ENCODE results near the gene BCAS4. TPM values are rescaled to one million over a fixed set of nuclear protein-coding genes. Genes with fewer than 3 reads are reported as not detected.
"Not testable (repeated sequence)": the region's sequence is repeated elsewhere in the genome, so short reads cannot be mapped to it uniquely, and the experiment has no call there.

BCAS4 gene
- polyA plus RNA-seq, 1 experiment = 37.3 TPM

DNA sequence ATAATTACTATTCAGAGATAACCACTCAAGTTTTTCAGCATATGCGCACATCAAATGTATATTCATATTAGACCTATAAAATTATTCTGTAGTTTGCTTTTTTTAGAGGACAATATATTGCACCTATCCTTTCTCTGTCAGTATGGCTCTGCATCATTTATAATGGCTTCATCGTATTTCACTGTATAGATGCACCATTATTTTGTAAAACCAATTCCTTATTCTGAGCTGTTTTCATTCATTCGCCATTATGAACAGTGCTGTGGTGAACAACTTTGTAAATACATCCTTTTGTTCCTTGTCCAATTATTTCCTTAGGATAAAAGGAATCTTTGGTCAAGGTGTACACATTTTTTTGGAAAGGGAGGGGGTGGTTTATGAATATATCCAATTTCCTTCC, 29.2 kb upstream of the BCAS4 start:
- CTCF ChIA-PET = interaction anchor here (0.7 to 1.6 kb wide), 3 partner anchors 9 to 22 kb away, joined by 4 to 6 read pairs (median 4); no protein-coding TSS in a partner anchor
- DNase-seq (ENCODE audit: low read depth, low spot score) = no peak
- POLR2A ChIA-PET = interaction anchor here (0.5 to 1.0 kb wide), 3 partner anchors 22 to 160 kb away, joined by 3 to 4 read pairs (median 3); no protein-coding TSS in a partner anchor
- Histone ChIP-seq H3K9me3 (ENCODE audit: control insufficient read depth, insufficient read depth, low read length) (no peaks in the 10 kb centered on the region), H3K4me3 (ENCODE audit: low read depth, low read length) (no peak overlapping the region), H3K27me3 (ENCODE audit: control insufficient read depth, insufficient read depth, low read length) (no peaks in the 10 kb centered on the region), H3K27ac (ENCODE audit: low read depth, low read length) (no peak overlapping the region)
- TF ChIP-seq, protein P1, sequence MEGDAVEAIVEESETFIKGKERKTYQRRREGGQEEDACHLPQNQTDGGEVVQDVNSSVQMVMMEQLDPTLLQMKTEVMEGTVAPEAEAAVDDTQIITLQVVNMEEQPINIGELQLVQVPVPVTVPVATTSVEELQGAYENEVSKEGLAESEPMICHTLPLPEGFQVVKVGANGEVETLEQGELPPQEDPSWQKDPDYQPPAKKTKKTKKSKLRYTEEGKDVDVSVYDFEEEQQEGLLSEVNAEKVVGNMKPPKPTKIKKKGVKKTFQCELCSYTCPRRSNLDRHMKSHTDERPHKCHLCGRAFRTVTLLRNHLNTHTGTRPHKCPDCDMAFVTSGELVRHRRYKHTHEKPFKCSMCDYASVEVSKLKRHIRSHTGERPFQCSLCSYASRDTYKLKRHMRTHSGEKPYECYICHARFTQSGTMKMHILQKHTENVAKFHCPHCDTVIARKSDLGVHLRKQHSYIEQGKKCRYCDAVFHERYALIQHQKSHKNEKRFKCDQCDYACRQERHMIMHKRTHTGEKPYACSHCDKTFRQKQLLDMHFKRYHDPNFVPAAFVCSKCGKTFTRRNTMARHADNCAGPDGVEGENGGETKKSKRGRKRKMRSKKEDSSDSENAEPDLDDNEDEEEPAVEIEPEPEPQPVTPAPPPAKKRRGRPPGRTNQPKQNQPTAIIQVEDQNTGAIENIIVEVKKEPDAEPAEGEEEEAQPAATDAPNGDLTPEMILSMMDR (IDR thresholded peaks at IDR 0.05; ENCODE audit: low read depth, low read length) = no peak

DNA sequence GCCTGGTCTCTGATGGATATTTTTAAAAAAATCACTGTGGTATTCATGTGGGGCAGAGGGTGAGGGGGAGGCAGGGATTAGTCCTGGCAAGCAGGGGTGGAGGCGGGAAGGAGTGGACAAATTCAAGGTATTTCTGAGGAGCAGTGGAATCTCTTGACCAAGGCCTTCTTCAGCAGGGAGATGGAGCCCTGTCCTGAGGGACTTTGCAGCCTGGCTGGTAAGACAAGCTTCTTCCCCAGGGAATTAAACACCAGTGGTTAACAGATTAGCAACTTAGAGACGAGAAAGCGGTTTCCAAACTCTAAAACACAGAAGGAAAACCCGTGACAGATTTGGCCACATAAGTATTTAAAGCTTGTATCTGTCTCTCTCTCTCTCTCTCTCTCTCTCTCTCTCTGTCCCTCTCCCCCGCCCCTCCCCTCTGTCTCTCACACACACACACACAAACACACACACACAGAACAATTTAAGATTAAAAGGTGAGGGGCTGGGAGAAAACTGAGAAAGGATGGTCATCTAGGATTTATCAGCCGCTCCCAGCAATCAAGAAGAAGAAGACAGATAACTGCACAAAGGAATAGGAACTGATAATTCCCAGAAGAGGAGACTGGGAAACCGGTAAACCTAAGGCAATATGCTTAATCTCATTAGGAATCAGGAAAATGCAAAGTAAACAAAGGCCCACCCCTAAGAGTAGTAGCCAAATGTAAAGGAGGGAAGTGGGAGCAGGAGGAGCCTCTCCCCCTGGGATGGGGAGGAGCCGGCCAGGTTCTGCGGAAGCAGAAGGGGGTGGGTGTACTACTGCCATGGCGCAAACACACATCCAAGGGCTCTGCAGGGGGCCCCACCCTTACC, 27.7 kb upstream of the BCAS4 start:
- DNase-seq (ENCODE audit: low read depth, low spot score); H3K27ac ChIP-seq (ENCODE audit: low read depth, low read length); H3K4me3 ChIP-seq (ENCODE audit: low read depth, low read length); H3K9me3 ChIP-seq (ENCODE audit: control insufficient read depth, insufficient read depth, low read length); H3K27me3 ChIP-seq (ENCODE audit: control insufficient read depth, insufficient read depth, low read length): not testable (repeated sequence)
- ChIA-PET CTCF (interaction anchor here (0.7 to 1.6 kb wide), 2 partner anchors 18 to 26 kb away, joined by 4 to 8 read pairs; no protein-coding TSS in a partner anchor), POLR2A (interaction anchor here (0.7 kb wide), 1 partner anchor 21 kb away, joined by 3 read pairs; no protein-coding TSS in a partner anchor)

DNA sequence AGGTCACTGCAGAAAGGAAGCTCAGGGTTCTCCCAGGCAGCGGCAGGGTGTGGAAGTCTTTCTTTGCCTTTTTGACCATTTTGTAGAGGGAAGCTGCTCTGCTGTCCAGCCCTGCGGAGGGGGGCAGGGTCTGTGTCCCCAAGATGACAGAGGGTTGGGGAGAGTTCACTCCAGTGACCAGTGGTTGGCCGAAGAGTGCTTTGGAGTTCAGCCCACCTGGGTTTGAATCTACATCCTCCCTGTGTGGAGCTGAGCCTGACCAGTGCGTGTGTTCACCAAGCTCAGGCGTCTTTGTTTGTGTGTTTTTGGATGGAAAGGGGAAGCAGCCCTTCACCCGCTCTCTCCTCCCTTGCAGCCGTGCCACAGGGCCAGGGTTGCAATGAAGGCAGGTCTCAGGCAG, 25.9 kb upstream of the BCAS4 start:
- DNase-seq (ENCODE audit: low read depth, low spot score); H3K27me3 ChIP-seq (ENCODE audit: control insufficient read depth, insufficient read depth, low read length); H3K27ac ChIP-seq (ENCODE audit: low read depth, low read length); H3K4me3 ChIP-seq (ENCODE audit: low read depth, low read length); H3K9me3 ChIP-seq (ENCODE audit: control insufficient read depth, insufficient read depth, low read length); POLR2A ChIA-PET; CTCF ChIA-PET: not testable (repeated sequence)

DNA sequence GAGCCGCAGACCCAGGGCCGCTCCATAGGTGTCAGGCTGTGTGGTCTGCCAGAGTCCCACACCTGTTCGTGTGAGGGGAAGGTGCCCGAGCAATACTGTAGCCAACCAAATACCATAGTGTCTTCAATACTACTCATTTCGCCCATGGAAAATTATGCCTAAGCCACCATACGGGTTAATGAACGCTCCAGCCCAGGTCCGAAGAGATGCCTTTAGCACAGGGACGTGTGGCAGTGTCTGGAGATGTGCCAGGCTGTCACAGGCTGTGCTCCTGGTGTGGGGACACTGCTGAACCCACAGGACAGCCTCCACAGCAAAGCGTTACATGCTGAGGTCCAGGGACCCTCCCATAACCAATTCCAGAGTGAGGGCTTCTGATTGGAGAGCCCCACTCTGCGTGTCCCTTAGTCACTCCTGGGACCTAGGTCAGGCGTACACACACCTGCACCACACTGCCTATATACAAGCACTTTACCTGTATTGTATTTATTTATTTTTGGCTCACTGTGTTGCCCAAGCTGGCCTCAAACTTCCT, 25.2 kb upstream of the BCAS4 start:
- DNase-seq (ENCODE audit: low read depth, low spot score); H3K27me3 ChIP-seq (ENCODE audit: control insufficient read depth, insufficient read depth, low read length); H3K27ac ChIP-seq (ENCODE audit: low read depth, low read length); POLR2A ChIA-PET; CTCF ChIA-PET; H3K4me3 ChIP-seq (ENCODE audit: low read depth, low read length); H3K9me3 ChIP-seq (ENCODE audit: control insufficient read depth, insufficient read depth, low read length): not testable (repeated sequence)

DNA sequence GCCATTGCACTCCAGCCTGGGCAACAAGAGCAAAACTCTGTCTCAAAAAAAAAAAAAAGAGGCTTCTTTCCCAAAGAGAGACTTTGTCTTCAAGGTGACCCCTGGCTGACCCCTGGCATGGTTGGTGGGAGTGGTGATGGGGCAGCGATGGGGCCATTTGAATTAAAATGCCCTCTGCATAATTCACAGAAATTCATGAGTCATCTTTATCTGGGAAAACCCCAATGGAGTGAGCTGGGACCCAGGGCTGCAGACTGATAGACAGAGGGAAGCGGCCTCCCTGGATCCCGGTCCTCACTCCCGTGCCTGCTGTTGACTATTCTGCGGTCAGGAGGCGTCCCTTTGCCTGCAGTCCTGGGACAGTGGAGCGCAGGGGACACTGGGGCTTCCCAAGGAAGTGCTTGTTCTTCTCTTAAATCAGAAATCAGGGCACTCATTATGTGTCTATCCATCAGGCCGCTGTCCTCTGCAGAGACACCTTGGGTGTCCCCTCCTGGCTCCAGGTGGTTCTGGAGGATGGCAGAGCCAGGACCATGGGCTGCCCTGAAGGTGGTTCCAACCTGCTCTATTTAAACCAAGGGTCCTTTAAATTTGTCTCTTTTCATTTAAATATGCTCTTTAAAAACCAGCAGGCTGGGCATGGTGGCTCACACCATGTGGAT, 23.3 kb upstream of the BCAS4 start:
- POLR2A ChIA-PET; H3K27me3 ChIP-seq (ENCODE audit: control insufficient read depth, insufficient read depth, low read length); H3K4me3 ChIP-seq (ENCODE audit: low read depth, low read length); H3K27ac ChIP-seq (ENCODE audit: low read depth, low read length); H3K9me3 ChIP-seq (ENCODE audit: control insufficient read depth, insufficient read depth, low read length); DNase-seq (ENCODE audit: low read depth, low spot score): not testable (repeated sequence)
- CTCF ChIA-PET = interaction anchor here (0.8 to 0.9 kb wide), 2 partner anchors 19 to 319 kb away, joined by 3 to 7 read pairs; no protein-coding TSS in a partner anchor

DNA sequence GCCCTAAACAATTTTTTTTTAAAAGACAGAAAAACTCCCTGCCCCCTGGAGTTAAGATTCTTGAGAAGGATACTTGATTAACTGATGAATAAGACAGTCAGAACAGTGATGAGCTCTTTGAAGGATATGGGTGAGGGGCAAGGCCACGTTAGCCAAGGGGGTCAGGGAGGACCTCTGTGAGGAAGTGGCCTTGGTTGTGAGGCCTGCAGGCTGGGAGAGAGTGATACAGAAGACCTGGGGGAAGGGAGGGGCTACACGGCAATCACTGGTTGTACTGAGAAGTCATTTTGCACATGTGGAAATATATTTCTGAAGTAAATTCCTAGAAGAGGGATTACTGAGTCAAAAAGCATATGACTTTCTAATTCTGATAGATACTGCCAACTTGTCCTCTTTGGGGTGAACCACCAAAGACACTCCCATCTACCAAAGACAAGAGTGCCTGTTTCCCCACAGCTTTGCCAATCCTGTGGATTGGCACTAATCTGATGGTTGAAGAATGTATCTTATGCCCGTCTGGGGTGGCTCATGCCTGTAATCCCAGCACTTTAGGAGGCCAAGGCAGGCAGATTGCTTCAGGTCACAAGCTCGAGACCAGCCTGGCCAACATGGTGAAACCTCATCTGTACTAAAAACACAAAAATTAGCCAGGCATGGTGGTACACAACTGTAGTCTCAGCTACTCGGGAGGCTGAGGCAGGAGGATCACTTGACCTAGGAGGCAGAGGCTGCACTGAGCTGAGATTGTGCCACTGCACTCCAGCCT, 22.3 kb upstream of the BCAS4 start:
- H3K4me3 ChIP-seq (ENCODE audit: low read depth, low read length) = no peak overlapping the region
- peaks cover 3% of the 10 kb centered on the region for H3K27me3 ChIP-seq (ENCODE audit: control insufficient read depth, insufficient read depth, low read length)
- ChIA-PET CTCF (interaction anchor here (0.9 to 1.9 kb wide), 3 partner anchors 18 to 23 kb away, joined by 3 to 14 read pairs (median 3); no protein-coding TSS in a partner anchor), POLR2A (interaction anchor here (0.7 kb wide), 1 partner anchor 211 kb away, joined by 3 read pairs; no protein-coding TSS in a partner anchor)
- no peaks in the 10 kb centered on the region for H3K9me3 ChIP-seq (ENCODE audit: control insufficient read depth, insufficient read depth, low read length)
- TF ChIP-seq, protein P1 (IDR thresholded peaks at IDR 0.05; ENCODE audit: low read depth, low read length) = no peak
- no peak overlapping the region for H3K27ac ChIP-seq (ENCODE audit: low read depth, low read length)
- no peak for DNase-seq (ENCODE audit: low read depth, low spot score)

Data from AG04450 (cell line).